Activated T-cell treated with anti-CD3 and anti-CD28 coated beads, Interleukin-2, amount 50 U/mL, for 72 hours (primary cell): Measurements from ENCODE around the gene MCL1. TPM values are rescaled to one million over a fixed set of nuclear protein-coding genes. Genes with fewer than 3 reads are reported as not detected.
"Not testable (repeated sequence)": the region's sequence is repeated elsewhere in the genome, so short reads cannot be mapped to it uniquely, and the experiment has no call there.

Experiments used
- ATAC-seq, 2 donors: fragments of 150-1000 bp; cut with Tn5 transposase; replicated peaks in 1 of 2; 2 replicates each; pipeline ENCODE4 v1.10.0; 2021; ENCODE audit warnings: moderate library complexity in 2 of 2, mild to moderate bottlenecking in 1 of 2
- DNase-seq, 2 donors: peaks; one replicate each; pipeline ENCODE4 v3.0.0; 2021 to 2022; ENCODE audit warnings: mixed read lengths in 1 of 2
- H3K27ac Mint-ChIP-seq: one replicate; pipeline ENCODE4 v1.8.0; 2022; ENCODE audit warnings: mild to moderate bottlenecking, moderate library complexity, mixed read lengths
- H3K27me3 Mint-ChIP-seq: one replicate; pipeline ENCODE4 v1.8.0; 2022; ENCODE audit warnings: low read depth, mixed read lengths
- H3K36me3 Mint-ChIP-seq, 2 donors: one replicate each; pipeline ENCODE4 v1.8.0; 2022; ENCODE audit warnings: mixed read lengths in 2 of 2, mild to moderate bottlenecking in 1 of 2; ENCODE audit not compliant: insufficient read depth in 2 of 2
- H3K4me1 Mint-ChIP-seq: one replicate; pipeline ENCODE4 v1.8.0; 2022; ENCODE audit warnings: low read depth, mixed read lengths
- H3K4me3 Mint-ChIP-seq, 2 donors: one replicate each; pipeline ENCODE4 v1.8.0; 2022; ENCODE audit warnings: mild to moderate bottlenecking in 2 of 2, mixed read lengths in 2 of 2, moderate library complexity in 2 of 2
- H3K9me3 Mint-ChIP-seq, 2 donors: one replicate each; pipeline ENCODE4 v1.8.0; 2022; ENCODE audit warnings: mixed read lengths in 2 of 2
- total RNA-seq, 2 donors: library from RNA; stranded (reverse); gene quantifications; one replicate each; pipeline ENCODE4 v1.2.3, GENCODE V29; 2022

Gene MCL1
- total RNA-seq, 2 donors from 2014 or later: 373 to 495 TPM

- ATAC-seq (no peak), DNase-seq (no peak)
- Mint-ChIP-seq H3K36me3 (peaks cover 16 to 19% of the 10 kb centered on the region in 2 donors), H3K27ac (peak overlapping the region; percentile 80), H3K4me1 (peaks cover 14% of the 10 kb centered on the region), H3K9me3 (peaks cover 0 to 1% of the 10 kb centered on the region in 2 donors), H3K27me3 (no peaks in the 10 kb centered on the region), H3K4me3 (no peak overlapping the region)
Measured at GRCh38 chr1:150582371-150582770, 3.0 kb upstream of the MCL1 start.

GRCh38 chr1:150581962-150582361 lies 2.6 kb upstream of the MCL1 start:
- Mint-ChIP-seq H3K36me3 (peaks cover 20 to 23% of the 10 kb centered on the region in 2 donors), H3K27ac (peak overlapping the region; percentile 80), H3K4me1 (peaks cover 14% of the 10 kb centered on the region)
- not testable (repeated sequence) for H3K27me3 Mint-ChIP-seq, H3K4me3 Mint-ChIP-seq, H3K9me3 Mint-ChIP-seq, ATAC-seq, DNase-seq

- H3K4me3 Mint-ChIP-seq, DNase-seq, ATAC-seq, H3K27ac Mint-ChIP-seq, H3K27me3 Mint-ChIP-seq, H3K9me3 Mint-ChIP-seq: not testable (repeated sequence)
- H3K36me3 Mint-ChIP-seq: peaks cover 24 to 28% of the 10 kb centered on the region in 2 donors
- peaks cover 14% of the 10 kb centered on the region for H3K4me1 Mint-ChIP-seq
Measured at GRCh38 chr1:150581437-150581836, 2.0 kb upstream of the MCL1 start.

GRCh38 chr1:150580966-150581365 lies 1.6 kb upstream of the MCL1 start:
- ATAC-seq: not testable (repeated sequence)

GRCh38 chr1:150579945-150580642 lies 684 bp upstream of the MCL1 start:
- Mint-ChIP-seq H3K36me3 (peaks cover 34 to 40% of the 10 kb centered on the region in 2 donors), H3K4me1 (peaks cover 26% of the 10 kb centered on the region), H3K27ac (peak overlapping the region; percentile 72), H3K9me3 (peaks cover 0 to under 1% of the 10 kb centered on the region in 2 donors), H3K27me3 (no peaks in the 10 kb centered on the region), H3K4me3 (peak overlapping the region; percentile 90 to 99)
- ATAC-seq (no peak), DNase-seq (no peak)

More at GRCh38 chr1:150580966-150581365, 1.6 kb upstream of the MCL1 start:
- H3K27ac Mint-ChIP-seq: peak overlapping the region; percentile 72
- H3K4me1 Mint-ChIP-seq: peaks cover 17% of the 10 kb centered on the region
- DNase-seq, H3K27me3 Mint-ChIP-seq, H3K9me3 Mint-ChIP-seq: not testable (repeated sequence)
- H3K4me3 Mint-ChIP-seq: peak overlapping the region; percentile 90 to 99
- peaks cover 29 to 33% of the 10 kb centered on the region in 2 donors for H3K36me3 Mint-ChIP-seq

- Mint-ChIP-seq H3K4me1 (peaks cover 39% of the 10 kb centered on the region), H3K36me3 (peaks cover 46 to 56% of the 10 kb centered on the region in 2 donors), H3K4me3 (peak overlapping the region; percentile 99), H3K27me3 (no peaks in the 10 kb centered on the region), H3K27ac (peak overlapping the region; percentile 99), H3K9me3 (no peaks in the 10 kb centered on the region)
- DNase-seq (peak; percentile 51 to 63), ATAC-seq (peak; percentile 3 to 10)
Measured at GRCh38 chr1:150578272-150579109, 919 bp downstream of the MCL1 start.

GRCh38 chr1:150577557-150578271 lies 1.7 kb downstream of the MCL1 start:
- H3K9me3 Mint-ChIP-seq: no peaks in the 10 kb centered on the region
- ATAC-seq (no peak), DNase-seq (no peak)
- H3K27ac Mint-ChIP-seq: peak overlapping the region; percentile 99
- H3K4me3 Mint-ChIP-seq: peak overlapping the region; percentile 99
- H3K36me3 Mint-ChIP-seq: peaks cover 46 to 60% of the 10 kb centered on the region in 2 donors
- no peaks in the 10 kb centered on the region for H3K27me3 Mint-ChIP-seq
- H3K4me1 Mint-ChIP-seq: peaks cover 47% of the 10 kb centered on the region

- no peaks in the 10 kb centered on the region for H3K27me3 Mint-ChIP-seq
- H3K4me1 Mint-ChIP-seq: peaks cover 54% of the 10 kb centered on the region
- ATAC-seq: no peak
- H3K27ac Mint-ChIP-seq: peak overlapping the region; percentile 99
- H3K36me3 Mint-ChIP-seq: peaks cover 49 to 66% of the 10 kb centered on the region in 2 donors
- peak overlapping the region; percentile 99 for H3K4me3 Mint-ChIP-seq
- no peak for DNase-seq
- H3K9me3 Mint-ChIP-seq: no peaks in the 10 kb centered on the region
Measured at GRCh38 chr1:150576794-150577556, 2.4 kb downstream of the MCL1 start.

- DNase-seq (no peak), ATAC-seq (no peak)
- no peaks in the 10 kb centered on the region for H3K27me3 Mint-ChIP-seq
- H3K27ac Mint-ChIP-seq: peak overlapping the region; percentile 99
- peaks cover 58% of the 10 kb centered on the region for H3K4me1 Mint-ChIP-seq
- H3K9me3 Mint-ChIP-seq: no peaks in the 10 kb centered on the region
- peaks cover 49 to 68% of the 10 kb centered on the region in 2 donors for H3K36me3 Mint-ChIP-seq
- peak overlapping the region; percentile 99 for H3K4me3 Mint-ChIP-seq
Measured at GRCh38 chr1:150576367-150576711, 3.1 kb downstream of the MCL1 start.

- Mint-ChIP-seq H3K27ac (peak overlapping the region; percentile 99), H3K4me1 (peaks cover 59% of the 10 kb centered on the region), H3K9me3 (no peaks in the 10 kb centered on the region), H3K27me3 (no peaks in the 10 kb centered on the region), H3K36me3 (peaks cover 49 to 68% of the 10 kb centered on the region in 2 donors), H3K4me3 (peak overlapping the region; percentile 99)
- DNase-seq: no peak
- ATAC-seq: no peak
Measured at GRCh38 chr1:150575518-150576366, 3.7 kb downstream of the MCL1 start.

- peaks cover 49 to 68% of the 10 kb centered on the region in 2 donors for H3K36me3 Mint-ChIP-seq
- no peak for DNase-seq
Measured at GRCh38 chr1:150575072-150575489, 4.3 kb downstream of the MCL1 start.

More at GRCh38 chr1:150575072-150575489, 4.3 kb downstream of the MCL1 start:
- peak overlapping the region; percentile 99 for H3K4me3 Mint-ChIP-seq
- H3K4me1 Mint-ChIP-seq: peaks cover 59% of the 10 kb centered on the region
- no peak for ATAC-seq
- H3K27me3 Mint-ChIP-seq: no peaks in the 10 kb centered on the region
- no peaks in the 10 kb centered on the region for H3K9me3 Mint-ChIP-seq
- peak overlapping the region; percentile 99 for H3K27ac Mint-ChIP-seq
